ENCODE data around the gene VRK1. TPM values are rescaled to one million over a fixed set of nuclear protein-coding genes. Genes with fewer than 3 reads are reported as not detected.

The VRK1 gene
- total and polyA plus RNA-seq, 8 donors: 1.2 to 45.7 (median 10.6) TPM; not detected in 1

DNA sequence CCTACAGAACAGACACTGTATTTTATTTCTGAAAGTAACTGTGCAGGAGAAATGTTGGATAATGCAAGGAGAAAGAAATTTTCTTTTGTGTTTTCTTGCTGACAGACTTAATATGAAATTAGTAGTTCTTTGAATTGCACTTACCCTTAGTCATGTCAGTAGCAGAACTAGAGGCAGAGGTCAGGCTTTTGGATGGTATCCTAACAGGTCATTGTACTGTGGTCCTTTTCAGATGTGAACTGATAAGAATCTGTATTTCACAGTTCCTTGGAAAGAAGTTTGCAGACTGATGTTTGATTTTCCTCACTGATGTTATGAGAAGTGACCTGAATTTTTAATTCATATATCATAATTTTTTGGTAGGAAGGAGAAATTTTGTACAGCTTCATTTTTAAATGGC is 46.0 kb downstream of the VRK1 start:
- intact Hi-C loops (cut with DNase I; ENCODE audit: low total_unique reads): no loop called here
- no peak for TF ChIP-seq POLR2A (IDR thresholded peaks at IDR 0.05)
- no peak for TF ChIP-seq POLR2AphosphoS5 (IDR thresholded peaks at IDR 0.05)
- no peak for TF ChIP-seq EP300 (IDR thresholded peaks at IDR 0.05)
- TF ChIP-seq, protein P1, sequence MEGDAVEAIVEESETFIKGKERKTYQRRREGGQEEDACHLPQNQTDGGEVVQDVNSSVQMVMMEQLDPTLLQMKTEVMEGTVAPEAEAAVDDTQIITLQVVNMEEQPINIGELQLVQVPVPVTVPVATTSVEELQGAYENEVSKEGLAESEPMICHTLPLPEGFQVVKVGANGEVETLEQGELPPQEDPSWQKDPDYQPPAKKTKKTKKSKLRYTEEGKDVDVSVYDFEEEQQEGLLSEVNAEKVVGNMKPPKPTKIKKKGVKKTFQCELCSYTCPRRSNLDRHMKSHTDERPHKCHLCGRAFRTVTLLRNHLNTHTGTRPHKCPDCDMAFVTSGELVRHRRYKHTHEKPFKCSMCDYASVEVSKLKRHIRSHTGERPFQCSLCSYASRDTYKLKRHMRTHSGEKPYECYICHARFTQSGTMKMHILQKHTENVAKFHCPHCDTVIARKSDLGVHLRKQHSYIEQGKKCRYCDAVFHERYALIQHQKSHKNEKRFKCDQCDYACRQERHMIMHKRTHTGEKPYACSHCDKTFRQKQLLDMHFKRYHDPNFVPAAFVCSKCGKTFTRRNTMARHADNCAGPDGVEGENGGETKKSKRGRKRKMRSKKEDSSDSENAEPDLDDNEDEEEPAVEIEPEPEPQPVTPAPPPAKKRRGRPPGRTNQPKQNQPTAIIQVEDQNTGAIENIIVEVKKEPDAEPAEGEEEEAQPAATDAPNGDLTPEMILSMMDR (IDR thresholded peaks at IDR 0.05): no peak

DNA sequence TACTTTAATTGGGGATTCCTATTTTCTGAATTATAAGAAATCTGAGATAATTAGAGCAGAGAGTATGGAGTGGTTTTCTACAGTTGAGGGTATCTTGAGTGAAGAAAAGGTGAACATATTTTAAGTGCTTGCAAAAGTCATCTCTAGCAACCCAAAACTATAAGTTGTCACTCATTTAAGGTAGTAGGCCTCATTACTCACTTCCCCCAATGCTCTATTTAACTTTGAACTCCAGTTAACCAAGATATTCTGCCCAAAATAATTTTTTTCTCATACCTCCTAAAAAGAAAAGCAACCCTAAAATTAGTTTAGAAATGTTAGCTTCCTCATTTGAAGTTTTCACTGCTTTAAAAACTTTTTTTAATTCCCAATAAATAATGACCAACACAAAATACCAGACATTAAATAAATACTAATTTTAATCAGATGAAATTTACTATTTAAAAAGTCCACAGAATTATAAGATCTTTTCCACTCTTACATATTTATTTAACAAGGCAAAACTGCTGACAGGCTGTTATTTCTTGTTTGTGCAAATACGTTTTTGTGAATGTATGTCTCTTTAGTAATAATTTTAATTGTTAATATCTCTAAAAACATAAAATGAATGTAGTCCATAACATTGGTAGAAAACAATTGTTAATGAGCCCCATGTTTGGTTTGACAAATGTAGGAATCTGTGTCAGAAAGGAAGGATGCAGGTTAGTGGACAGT is 47.8 kb downstream of the VRK1 start:
- peaks cover 0 to 26% (median 18%) of the 10 kb centered on the region in 4 donors for H3K36me3 ChIP-seq
- WGBS, 5 donors: 78 to 94% (median 91%) methylated on average over 1 of the region's 1 CpG
- no peaks in the 10 kb centered on the region for H3K27me3 ChIP-seq
- no peak overlapping the region for H3K4me3 ChIP-seq
- no peak for DNase-seq
- H3K4me1 ChIP-seq: peaks cover 0 to 9% (median 1%) of the 10 kb centered on the region in 4 donors
- no peaks in the 10 kb centered on the region for H3K9me3 ChIP-seq
- no peak for TF ChIP-seq EP300 (IDR thresholded peaks at IDR 0.05)
- TF ChIP-seq, protein P1 (IDR thresholded peaks at IDR 0.05): no peak
- TF ChIP-seq POLR2A (IDR thresholded peaks at IDR 0.05): no peak
- no peak for TF ChIP-seq POLR2AphosphoS5 (IDR thresholded peaks at IDR 0.05)
- intact Hi-C loops (cut with DNase I; ENCODE audit: low total_unique reads): no loop called here
- no peak overlapping the region for H3K27ac ChIP-seq

More for the DNA sequence above, 46.0 kb downstream of the VRK1 start:
- H3K4me3 ChIP-seq: no peak overlapping the region
- no peak overlapping the region for H3K27ac ChIP-seq
- H3K9me3 ChIP-seq: no peaks in the 10 kb centered on the region
- H3K36me3 ChIP-seq: peaks cover 0 to 28% (median 20%) of the 10 kb centered on the region in 4 donors
- H3K4me1 ChIP-seq: peaks cover 0 to 8% (median 0%) of the 10 kb centered on the region in 4 donors
- no peaks in the 10 kb centered on the region for H3K27me3 ChIP-seq
- DNase-seq: no peak

- intact Hi-C loops (cut with DNase I; ENCODE audit: low total_unique reads): no loop called here
- 44 to 63% (median 58%) methylated on average over 1 of the region's 1 CpG for WGBS, 5 donors
- no peak for DNase-seq
- Histone ChIP-seq H3K4me3 (no peak overlapping the region), H3K36me3 (peaks cover 0 to 14% (median 13%) of the 10 kb centered on the region in 4 donors), H3K27ac (no peak overlapping the region), H3K27me3 (no peaks in the 10 kb centered on the region), H3K9me3 (no peaks in the 10 kb centered on the region), H3K4me1 (peaks cover 0 to 13% (median 2%) of the 10 kb centered on the region in 4 donors)
- TF ChIP-seq EP300 (IDR thresholded peaks at IDR 0.05) (no peak), POLR2A (IDR thresholded peaks at IDR 0.05) (no peak)
Observed at GRCh38 chr14:96847451-96847850, 50.3 kb downstream of the VRK1 start.

- Histone ChIP-seq H3K9me3 (no peaks in the 10 kb centered on the region), H3K4me1 (peaks cover 0 to 13% (median 2%) of the 10 kb centered on the region in 4 donors), H3K27ac (peak overlapping the region in 1 of 5 donors; percentile 23), H3K27me3 (no peaks in the 10 kb centered on the region), H3K36me3 (peaks cover 0 to 14% (median 13%) of the 10 kb centered on the region in 4 donors), H3K4me3 (no peak overlapping the region)
- intact Hi-C loops (cut with DNase I; ENCODE audit: low total_unique reads): no loop called here
- 47 to 60% (median 57%) methylated on average over 4 of the region's 4 CpGs for WGBS, 5 donors
- peak in 1 of 2 donors; percentile 26 for DNase-seq
- TF ChIP-seq, protein P1 (IDR thresholded peaks at IDR 0.05): no peak
- TF ChIP-seq POLR2AphosphoS5 (IDR thresholded peaks at IDR 0.05): no peak
- no peak for TF ChIP-seq EP300 (IDR thresholded peaks at IDR 0.05)
- TF ChIP-seq POLR2A (IDR thresholded peaks at IDR 0.05): no peak
Observed at GRCh38 chr14:96848011-96848410, 50.8 kb downstream of the VRK1 start.

GRCh38 chr14:96849733-96850132 is 52.6 kb downstream of the VRK1 start:
- H3K4me3 ChIP-seq: no peak overlapping the region
- H3K9me3 ChIP-seq: no peaks in the 10 kb centered on the region
- H3K4me1 ChIP-seq: peaks cover 0 to 13% (median 2%) of the 10 kb centered on the region in 4 donors
- intact Hi-C loops (cut with DNase I; ENCODE audit: low total_unique reads): no loop called here
- TF ChIP-seq, protein P1 (IDR thresholded peaks at IDR 0.05): no peak
- no peak for TF ChIP-seq POLR2A (IDR thresholded peaks at IDR 0.05)
- TF ChIP-seq POLR2AphosphoS5 (IDR thresholded peaks at IDR 0.05): no peak
- TF ChIP-seq EP300 (IDR thresholded peaks at IDR 0.05): no peak
- peaks cover 0 to 14% (median 13%) of the 10 kb centered on the region in 4 donors for H3K36me3 ChIP-seq
- DNase-seq: peak in 1 of 2 donors; percentile 77
- peak overlapping the region in 2 of 5 donors; percentile 1 to 17 for H3K27ac ChIP-seq
- H3K27me3 ChIP-seq: no peaks in the 10 kb centered on the region

Data from stomach (tissue), 9 donors.